HG03175 (cell line): ENCODE data around the gene TMEM266.

Experiments used
- ATAC-seq: cut with Tn5 transposase; IDR thresholded peaks from one replicate; pipeline ENCODE4 v1.9.1; 2021; ENCODE audit warnings: mild to moderate bottlenecking, moderate library complexity; ENCODE audit not compliant: unreplicated experiment

Gene TMEM266

DNA sequence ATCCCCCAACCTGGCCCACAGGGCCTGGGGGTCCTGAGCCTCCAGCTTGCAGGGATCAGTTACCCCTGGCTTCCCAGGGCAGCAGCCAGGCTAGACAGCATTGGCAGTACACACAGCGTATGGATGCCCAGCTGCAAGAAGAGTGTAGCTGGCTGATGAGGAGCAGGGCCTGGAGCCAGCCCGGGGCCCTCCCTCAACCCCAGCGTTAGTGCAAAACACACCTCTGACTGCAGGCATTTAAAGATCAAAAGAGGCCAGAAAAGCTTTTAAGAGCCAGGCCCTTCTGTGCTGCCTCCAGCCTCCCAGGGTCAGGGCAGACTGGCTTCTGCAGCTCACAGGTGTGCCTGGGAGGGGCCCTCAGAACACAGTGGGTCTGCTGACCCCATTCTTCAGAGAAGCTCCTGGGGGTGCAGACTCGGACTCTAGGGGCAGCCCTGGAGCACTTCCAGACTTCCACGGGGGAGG is 140.9 kb downstream of the TMEM266 start:
- ATAC-seq = no peak

DNA sequence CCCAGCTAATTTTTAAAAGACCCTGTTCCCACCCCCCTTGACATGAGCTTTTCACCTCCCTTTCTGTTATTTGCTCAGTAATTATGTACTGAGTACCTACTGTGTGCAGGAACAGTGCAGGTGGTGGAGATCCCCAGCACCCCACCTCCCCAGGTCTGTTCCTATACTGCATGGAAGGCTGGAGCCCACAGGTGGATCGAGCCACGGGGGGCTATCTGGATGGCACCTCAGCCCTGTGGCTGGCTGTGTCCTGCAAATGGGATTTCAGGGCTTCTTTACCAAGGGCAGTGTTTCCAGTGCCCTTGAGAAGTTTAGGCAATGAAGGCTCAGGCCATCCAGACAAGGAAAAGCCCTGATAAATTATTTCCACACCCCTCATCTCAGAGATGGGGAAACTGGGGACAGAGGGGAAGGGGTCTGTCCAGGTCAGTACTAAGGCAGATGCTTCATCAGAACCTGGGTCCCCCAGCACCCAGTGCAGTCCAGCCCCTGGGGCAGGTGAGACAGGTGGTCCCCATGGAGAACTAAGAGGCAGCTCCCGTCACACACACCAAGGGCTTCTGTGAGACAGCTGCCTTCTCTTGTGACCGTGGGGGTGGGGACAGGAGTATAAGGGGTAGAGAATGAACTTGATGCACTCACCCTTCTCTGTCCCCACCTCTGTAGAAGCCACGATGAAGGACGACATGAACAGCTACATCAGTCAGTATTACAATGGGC is 141.9 kb downstream of the TMEM266 start:
- ATAC-seq = no peak

DNA sequence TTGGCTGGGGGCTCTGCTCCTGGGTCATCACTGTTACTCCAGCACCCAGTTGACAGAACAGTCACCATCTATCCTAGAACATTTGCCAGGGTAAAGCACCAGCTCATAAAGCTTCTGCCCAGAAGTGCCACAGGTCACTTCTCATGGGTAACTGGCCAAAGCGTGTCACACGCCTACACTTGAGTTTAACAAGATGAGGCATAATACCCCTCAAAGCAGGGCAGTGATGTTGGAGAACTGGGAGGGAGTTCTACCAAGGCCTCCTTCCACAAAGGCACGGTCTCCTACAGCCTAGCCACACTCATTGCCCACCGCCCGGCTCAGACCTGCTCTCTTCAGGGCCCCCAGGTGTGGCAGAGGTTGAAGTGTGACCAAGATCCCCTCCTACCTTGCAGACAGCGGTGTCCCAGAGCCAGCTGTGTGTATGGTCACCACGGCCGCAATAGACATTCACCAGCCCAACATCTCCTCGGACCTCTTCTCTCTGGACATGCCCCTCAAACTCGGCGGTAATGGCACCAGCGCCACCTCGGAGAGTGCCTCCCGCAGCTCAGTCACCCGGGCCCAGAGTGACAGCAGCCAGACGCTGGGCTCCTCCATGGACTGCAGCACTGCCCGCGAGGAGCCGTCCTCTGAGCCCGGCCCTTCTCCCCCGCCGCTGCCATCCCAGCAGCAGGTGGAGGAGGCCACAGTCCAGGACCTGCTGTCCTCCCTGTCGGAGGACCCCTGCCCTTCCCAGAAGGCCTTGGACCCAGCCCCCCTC is 143.7 kb downstream of the TMEM266 start:
- ATAC-seq = no peak

DNA sequence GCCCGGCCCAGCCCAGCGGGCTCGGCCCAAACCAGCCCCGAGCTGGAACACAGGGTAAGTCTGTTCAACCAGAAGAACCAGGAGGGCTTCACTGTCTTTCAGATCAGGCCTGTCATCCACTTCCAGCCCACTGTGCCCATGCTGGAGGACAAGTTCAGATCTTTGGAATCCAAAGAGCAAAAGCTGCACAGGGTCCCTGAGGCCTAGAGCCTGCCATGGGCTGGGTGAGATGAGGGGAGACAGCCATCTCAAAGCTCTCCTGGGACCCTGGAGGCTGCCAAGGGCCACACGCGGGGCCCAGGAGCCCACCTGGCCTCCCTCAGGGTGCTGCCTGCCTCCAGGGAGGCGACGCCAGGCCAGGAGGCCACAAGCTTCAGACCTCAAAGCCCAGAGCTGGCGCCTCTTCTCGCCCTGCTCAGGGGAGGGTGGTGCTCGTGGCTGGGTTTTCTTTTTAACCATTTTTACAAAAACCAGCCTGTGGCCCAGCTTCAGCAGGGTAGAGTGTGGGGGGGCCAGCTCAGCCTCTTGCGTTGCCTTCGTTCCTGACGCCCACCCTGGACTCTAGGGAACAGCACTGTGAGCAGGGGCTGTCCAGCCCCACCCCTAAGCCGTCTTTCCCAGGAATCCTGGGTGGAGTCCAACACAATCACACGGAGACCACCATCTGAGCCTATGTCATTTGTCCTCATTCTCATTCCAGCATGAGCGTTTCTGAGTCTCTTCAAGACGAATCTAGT is 144.5 kb downstream of the TMEM266 start:
- no peak for ATAC-seq

DNA sequence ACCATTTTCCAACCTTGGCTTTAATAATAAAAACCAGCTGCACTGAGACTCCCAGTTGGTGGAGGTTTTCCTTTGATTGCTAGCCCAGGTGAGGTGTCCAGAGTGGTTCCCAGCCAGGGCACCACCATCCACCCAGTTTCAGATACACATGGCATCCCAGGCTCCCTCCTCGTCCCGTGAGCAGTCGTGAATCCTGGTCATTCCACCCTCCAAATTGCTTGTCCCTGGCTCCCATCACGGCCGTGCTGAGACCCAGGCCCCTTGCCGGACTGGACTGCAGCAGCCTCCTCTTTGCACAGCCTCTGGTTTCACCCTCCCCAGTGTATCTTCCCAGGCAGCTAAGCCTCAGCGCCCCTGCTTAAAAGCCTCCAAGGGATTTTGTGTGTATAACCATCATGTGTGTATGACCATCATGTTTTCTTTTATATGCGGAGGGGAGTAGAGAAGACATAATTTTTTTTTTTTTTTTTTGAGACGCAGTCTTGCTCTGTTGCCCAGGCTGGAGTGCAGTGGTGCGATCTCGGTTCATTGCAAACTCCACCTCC is 145.2 kb downstream of the TMEM266 start:
- ATAC-seq = no peak

DNA sequence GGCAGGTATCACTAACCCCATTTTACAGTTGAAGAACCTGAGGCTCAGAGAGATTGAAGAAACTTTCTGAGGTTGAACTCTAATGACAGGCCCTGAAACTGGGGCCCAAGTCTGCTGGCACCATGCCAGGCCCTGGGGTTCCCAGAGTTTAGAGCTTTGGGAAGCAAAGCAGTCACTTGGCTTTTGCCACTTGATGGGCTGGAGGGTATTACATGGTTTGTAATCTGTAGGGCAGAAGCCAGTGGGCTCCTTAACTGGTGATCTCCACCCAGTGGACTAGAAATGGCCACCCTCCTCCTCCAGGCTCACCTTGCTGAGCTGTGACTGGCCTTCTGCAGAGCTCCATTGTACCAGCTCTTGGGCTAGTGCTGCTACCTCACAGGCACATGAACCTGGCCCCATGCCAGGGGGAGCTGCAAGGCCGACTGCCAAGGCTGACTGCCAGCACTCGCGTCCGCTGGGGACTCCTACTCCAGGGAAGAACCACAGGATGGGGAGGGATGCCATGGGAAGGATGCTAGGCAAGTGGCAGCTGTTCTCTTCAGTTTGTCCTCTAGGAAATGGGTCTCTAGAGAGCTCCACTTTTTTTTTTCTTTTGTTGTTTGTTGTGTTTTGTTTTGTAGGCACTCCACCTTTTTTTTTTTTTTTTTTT is 146.7 kb downstream of the TMEM266 start:
- no peak for ATAC-seq

DNA sequence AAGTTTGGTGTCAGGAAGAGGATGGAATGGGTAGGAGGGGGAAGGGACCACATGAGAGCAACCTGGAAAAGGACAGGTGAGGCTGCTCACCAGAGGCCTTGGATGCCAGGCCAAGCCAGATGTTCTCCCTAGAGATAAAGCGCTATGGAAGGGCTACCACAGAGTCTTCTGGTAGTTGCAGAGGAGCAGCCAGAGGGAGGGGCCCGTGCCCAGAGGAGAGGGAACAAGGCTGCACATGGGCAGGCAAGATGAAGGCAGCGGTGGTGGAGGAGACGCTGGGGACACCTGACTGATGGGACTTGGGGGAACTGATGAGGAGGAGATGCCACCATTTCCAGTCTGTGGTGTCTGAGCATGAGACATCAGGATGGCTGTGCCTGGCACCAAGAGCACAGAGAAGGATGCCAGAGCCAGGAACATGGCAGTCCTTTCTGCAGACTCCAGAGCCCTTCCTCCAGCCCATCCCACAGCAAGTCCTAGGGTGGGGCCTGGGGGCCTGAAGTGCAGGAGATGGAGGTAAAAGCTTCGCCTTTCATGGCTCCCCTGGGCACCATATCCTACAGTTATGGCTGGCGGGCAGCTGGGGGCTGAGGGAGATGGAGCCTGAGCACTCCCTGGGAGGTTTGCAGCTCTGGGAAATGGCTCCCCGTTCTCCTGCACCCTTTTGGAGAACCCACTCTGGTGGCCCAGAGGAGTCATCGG is 148.4 kb downstream of the TMEM266 start:
- ATAC-seq = no peak

DNA sequence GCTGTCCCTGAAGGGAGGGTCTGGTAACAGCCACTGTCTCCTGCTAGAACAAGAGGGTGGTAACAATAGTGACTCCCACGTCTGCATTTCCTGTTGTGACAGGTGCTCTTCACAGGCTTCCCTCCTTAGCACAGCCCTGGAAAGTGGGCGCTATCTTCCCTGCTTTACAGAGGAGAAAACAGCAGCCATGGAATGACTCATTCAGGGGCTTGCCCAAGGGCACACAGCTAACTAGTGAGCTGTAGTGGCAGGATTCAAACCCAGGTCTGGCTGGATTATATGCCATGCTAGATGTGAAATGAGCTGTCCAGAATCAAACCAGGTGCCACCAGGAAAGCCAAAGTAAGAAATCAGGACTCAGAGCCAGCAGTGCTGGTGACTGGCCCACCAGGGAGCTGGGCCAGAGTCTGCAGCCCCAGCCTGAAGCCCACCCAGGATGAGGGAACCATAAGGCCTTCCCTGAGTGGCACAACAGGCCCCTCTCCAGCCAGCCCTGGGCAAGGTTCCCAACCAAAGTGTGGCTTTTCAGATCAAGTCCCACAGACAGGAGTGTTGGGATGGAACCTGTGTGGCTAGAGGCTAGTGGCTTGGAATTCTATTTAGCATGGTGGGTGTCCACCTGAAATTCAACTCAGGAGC is 149.1 kb downstream of the TMEM266 start:
- no peak for ATAC-seq

DNA sequence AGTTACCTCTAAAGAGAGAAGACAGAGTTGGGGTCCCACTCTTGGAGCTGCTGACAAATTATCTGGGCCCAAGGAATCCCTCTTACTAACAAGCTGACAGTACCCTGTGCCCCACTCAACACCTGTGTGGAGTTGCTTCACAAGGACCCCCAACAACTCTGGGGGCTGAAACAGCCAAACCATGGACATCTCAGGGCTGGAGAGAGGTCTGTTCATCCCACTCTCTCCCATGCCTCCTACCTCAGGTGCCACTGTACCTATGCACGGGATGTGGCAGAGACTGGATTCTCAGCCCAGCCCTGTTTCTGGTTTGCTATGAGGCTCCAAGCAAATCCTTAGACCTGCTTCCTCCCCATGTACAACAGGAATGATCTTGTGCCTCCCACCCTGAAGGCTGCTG is 149.7 kb downstream of the TMEM266 start:
- ATAC-seq = no peak

DNA sequence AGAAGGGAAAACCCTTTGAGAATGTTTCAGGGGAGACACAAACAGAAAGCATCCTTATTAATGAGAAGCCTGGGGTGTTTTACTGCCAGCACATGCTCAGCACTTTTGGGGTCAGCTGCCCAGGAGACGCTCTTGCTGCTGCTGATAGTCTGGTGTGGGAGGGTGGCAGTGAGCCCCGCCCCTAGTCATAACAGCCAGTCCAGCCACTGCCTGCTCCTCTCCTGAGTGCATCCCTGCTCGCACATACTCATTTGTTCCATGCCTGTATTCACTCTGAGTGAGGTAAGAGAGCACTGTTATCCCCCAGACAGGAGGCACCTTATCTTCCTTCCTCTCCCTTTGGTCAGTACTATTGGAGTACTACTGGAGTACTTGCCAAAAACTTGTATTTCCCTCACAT is 150.2 kb downstream of the TMEM266 start:
- ATAC-seq = no peak

DNA sequence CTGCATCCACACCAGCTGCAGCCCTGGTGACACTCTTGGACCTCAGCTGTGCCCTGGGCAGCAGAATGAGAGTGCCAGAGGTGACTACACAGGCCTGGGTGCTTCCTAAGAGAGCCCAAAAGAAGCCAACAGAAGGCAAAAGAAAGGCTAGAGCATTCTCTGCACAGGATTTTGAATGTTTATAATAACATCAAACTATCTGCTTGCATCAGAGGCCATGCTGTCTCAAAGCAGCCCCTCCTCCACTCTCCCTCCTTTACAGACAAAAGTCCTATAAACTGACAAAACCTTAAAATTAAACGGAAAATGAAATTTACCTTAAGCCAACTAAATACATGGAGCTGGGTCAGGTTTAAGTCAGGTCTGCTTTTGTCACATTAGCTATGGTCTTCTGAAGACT is 155.8 kb downstream of the TMEM266 start:
- no peak for ATAC-seq

DNA sequence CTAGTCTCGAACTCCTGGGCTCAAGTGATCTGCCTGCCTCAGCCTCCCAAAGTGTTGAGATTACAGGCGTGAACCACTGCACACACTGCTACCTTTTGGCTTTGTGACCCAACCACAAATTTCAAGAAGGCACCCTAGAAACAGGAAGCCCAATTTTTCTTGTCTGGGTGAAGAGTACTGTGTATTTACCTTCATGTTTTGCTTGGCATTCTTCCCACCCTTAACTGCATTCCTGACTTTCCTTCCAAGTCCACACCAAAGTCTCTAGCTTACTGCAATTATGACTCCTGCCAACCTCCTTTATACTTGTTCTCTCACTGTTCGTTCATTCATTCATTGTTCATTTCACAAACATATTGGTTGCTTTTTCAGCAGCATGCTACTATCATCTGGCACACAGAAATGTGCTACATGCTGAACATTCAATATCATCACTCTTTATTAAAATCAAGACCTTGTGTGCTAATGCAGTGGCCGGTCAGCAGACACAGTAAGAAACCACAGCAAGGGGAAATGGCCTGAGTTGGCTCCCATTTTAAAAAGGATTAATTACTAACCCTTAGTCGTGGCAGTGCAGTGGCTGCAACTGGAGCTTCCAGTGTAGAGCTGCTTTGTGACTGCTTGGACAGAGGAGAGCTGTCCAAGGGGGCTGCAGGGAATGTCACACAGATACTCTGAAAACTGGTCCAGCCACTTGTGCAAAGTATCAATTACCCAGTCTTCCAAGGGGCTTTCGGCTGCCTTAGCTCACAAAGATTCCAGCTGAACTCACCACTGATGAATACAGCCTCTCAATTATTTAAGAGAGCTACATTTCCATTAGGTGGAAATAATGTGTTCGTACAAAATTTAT is 157.5 kb downstream of the TMEM266 start:
- ATAC-seq = no peak

DNA sequence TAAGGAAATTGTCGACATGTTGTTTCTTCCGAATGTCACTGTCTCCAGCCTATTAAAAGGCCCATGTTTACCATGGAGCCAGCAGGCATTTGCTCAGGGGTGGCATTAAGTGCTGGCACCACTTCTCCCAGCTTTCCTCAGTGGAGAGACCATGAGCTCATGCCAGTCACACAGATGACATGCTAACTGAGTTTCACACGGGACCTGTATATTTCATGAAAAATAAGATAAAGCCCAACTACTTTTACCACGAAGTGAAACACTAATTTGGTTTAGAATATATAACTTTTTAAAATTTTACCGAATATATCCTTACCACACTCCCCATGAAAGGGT is 158.1 kb downstream of the TMEM266 start:
- ATAC-seq = no peak

DNA sequence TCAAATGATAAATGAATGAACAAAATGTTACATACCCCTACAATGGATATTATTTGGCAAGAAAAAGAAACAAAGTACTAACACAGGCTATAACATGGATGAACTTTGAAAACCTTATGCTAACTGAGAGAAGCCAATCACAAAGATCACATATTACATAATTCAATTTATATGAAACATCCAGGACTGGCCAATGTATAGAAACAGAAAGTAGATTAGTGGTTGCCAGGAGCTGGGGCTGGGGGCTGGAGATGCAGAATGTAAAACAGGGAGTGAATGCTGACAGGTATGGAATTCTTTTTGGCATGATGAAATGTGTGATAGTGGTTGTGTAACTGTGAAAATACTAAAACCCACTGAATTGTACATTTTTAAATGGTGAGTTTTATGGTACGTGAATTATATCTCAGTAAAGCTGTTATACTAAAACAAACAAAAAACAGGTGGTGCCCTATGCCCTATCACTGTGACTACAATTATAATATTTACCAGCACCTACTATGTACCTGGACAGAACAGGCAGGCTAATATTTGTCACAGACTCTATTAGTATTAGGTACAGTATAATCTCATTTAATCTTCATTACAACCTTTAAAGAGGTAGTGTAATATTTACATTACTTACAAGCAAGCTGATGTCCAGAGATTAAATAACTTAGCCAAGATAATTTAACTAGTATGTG is 161.4 kb downstream of the TMEM266 start:
- ATAC-seq = no peak

DNA sequence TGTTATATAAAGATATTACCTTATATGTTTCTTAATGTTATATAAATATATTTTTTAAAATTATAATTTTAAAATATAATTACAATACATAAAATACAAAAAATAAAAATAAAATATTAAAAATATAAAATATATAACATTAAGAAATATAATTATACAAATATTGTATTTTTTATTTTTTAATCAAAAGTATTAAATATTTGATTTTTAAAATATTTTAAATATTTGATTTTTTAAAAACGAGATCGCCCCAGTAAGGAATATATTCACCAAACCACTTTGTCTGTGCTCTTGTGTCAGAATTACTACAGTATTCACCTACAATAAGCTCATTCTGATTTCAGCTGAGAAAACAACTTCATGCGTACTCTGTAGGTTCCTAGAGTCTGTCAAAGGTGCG is 162.4 kb downstream of the TMEM266 start:
- no peak for ATAC-seq

DNA sequence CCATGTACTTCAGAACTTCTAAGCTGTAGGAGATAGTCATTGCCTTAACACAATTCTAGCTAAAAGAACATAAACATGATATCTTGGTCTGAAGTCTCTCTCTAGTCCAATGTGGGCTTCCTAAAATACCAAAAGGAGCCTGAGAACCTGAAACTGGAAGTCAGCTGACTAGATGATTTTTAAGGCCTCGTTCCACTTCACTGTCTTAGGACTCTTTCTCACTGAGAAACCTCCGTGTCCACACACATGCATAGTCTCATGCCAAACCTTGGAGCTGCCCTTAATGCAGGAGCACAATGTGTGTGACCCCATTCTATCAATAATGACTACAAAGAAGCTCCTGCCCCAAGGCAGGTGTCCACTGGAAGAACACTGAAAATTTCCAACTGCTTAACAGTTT is 163.7 kb downstream of the TMEM266 start:
- ATAC-seq = no peak

DNA sequence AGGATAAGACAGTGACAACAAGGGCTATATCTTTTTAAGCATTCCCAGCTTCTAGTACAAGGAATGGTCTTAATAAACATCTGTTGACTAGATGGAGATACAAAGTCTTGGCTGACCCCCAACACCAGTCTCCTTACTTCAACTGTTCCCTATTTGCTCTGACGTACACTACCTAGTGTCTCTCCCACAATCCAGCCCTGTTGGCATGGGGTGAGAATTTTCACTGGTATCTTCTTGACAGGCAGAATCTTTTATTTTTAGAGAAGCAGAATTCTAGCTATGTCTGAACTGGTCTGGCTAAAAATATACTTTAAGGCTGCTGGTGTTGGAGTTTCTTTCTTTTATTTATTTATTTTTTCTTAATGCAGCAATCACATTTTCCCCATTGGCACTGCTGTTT is 169.5 kb downstream of the TMEM266 start:
- no peak for ATAC-seq

DNA sequence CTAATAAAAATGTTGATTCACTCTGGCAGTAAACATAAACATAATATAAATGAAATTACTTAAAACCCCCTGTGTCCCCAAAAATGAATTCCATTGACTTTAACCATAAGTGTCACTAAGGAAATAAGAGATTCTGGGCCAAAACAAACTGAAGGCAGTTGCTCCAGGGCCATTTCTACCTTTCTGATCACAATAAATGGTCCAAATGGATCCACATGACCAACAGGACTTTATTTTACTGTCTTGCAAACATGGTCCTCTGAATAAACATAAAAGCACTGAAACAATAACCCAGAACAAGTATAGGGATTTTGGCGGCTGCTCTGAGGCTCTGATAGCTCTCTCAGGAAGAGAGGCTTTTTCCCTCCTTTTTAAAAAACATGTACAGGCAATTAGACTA is 174.1 kb downstream of the TMEM266 start:
- no peak for ATAC-seq
